Panc1 (cell line): Measurements from ENCODE around the gene STAC3.
A peak's percentile ranks its signal among the peaks of the same experiment; 100 is the strongest.

ENCODE experiments used
- POLR2AphosphoS5 ChIP-seq: IDR thresholded peaks from 2 replicates; pipeline ENCODE4 v1.6.1; 2012; ENCODE audit warnings: mild to moderate bottlenecking, low read depth, low read length, moderate library complexity
- SIN3A ChIP-seq: IDR thresholded peaks from 2 replicates; pipeline ENCODE4 v1.6.1; 2012; ENCODE audit warnings: low read depth, mild to moderate bottlenecking, low read length, moderate library complexity, borderline replicate concordance; ENCODE audit not compliant: insufficient read depth
- TCF7L2 ChIP-seq: IDR thresholded peaks from 2 replicates; pipeline ENCODE4 v1.6.1; 2011; ENCODE audit warnings: mild to moderate bottlenecking, low read depth, low read length, inconsistent platforms
- TF ChIP-seq, protein P1 (sequence below): fragments of 450-650 bp; IDR thresholded peaks from 2 replicates; pipeline ENCODE4 v1.5.1; 2017; ENCODE audit warnings: mild to moderate bottlenecking
- TF ChIP-seq, protein P2 (sequence below), 2 experiments: IDR thresholded peaks; 2 replicates each; pipeline ENCODE4 v1.6.1; 2011 to 2012; ENCODE audit warnings: low read depth in 2 of 2, control low read depth in 1 of 2, low read length in 1 of 2, mild to moderate bottlenecking in 1 of 2, moderate library complexity in 1 of 2; ENCODE audit not compliant: insufficient read depth in 1 of 2

GRCh38 chr12:57238854-57239554 is 12.0 kb downstream of the STAC3 start:
- TF ChIP-seq SIN3A (0 out of 2 replicates have a peak, but pooled peaks have one; percentile 43), POLR2AphosphoS5 (no peak), TCF7L2 (no peak)
- TF ChIP-seq, protein P1, sequence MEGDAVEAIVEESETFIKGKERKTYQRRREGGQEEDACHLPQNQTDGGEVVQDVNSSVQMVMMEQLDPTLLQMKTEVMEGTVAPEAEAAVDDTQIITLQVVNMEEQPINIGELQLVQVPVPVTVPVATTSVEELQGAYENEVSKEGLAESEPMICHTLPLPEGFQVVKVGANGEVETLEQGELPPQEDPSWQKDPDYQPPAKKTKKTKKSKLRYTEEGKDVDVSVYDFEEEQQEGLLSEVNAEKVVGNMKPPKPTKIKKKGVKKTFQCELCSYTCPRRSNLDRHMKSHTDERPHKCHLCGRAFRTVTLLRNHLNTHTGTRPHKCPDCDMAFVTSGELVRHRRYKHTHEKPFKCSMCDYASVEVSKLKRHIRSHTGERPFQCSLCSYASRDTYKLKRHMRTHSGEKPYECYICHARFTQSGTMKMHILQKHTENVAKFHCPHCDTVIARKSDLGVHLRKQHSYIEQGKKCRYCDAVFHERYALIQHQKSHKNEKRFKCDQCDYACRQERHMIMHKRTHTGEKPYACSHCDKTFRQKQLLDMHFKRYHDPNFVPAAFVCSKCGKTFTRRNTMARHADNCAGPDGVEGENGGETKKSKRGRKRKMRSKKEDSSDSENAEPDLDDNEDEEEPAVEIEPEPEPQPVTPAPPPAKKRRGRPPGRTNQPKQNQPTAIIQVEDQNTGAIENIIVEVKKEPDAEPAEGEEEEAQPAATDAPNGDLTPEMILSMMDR = peak; percentile 100
- TF ChIP-seq, protein P2, sequence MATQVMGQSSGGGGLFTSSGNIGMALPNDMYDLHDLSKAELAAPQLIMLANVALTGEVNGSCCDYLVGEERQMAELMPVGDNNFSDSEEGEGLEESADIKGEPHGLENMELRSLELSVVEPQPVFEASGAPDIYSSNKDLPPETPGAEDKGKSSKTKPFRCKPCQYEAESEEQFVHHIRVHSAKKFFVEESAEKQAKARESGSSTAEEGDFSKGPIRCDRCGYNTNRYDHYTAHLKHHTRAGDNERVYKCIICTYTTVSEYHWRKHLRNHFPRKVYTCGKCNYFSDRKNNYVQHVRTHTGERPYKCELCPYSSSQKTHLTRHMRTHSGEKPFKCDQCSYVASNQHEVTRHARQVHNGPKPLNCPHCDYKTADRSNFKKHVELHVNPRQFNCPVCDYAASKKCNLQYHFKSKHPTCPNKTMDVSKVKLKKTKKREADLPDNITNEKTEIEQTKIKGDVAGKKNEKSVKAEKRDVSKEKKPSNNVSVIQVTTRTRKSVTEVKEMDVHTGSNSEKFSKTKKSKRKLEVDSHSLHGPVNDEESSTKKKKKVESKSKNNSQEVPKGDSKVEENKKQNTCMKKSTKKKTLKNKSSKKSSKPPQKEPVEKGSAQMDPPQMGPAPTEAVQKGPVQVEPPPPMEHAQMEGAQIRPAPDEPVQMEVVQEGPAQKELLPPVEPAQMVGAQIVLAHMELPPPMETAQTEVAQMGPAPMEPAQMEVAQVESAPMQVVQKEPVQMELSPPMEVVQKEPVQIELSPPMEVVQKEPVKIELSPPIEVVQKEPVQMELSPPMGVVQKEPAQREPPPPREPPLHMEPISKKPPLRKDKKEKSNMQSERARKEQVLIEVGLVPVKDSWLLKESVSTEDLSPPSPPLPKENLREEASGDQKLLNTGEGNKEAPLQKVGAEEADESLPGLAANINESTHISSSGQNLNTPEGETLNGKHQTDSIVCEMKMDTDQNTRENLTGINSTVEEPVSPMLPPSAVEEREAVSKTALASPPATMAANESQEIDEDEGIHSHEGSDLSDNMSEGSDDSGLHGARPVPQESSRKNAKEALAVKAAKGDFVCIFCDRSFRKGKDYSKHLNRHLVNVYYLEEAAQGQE (IDR thresholded peaks at IDR 0.05; ENCODE audit: insufficient read depth in 1 of 2, low read depth in 2 of 2, low read length in 1 of 2) = peak in 1 of 2 experiments; percentile 11; a peak in 1 of 4 replicates
